Astrocyte of the hippocampus (primary cell): ENCODE results near the gene ZNF565.
"Not testable (repeated sequence)": the region's sequence is repeated elsewhere in the genome, so short reads cannot be mapped to it uniquely, and the experiment has no call there.

Experiments used
- DNase-seq: peaks from one replicate; pipeline ENCODE4 v3.0.0; 2011; ENCODE audit warnings: low read depth, low spot score

Gene ZNF565

GRCh38 chr19:36214386-36215275, at the start of gene ZNF565, which contains the start of gene ZNF146:
Gene ZNF565 (minus strand): TSS chr19:36214665. CDS start chr19:36201985, 12,680 bp downstream.
Gene ZNF146 (plus strand): TSS chr19:36215106. CDS start chr19:36236441, 21,335 bp downstream.
- DNase-seq, result peak; percentile 99

- no peak for DNase-seq
Observed at GRCh38 chr19:36259211-36259610, 44.7 kb upstream of the ZNF565 start.

GRCh38 chr19:36258028-36258875, 43.8 kb upstream of the ZNF565 start:
- no peak for DNase-seq

- peak; percentile 52 for DNase-seq
Observed at GRCh38 chr19:36257520-36257876, 43.0 kb upstream of the ZNF565 start.

- peak; percentile 6 for DNase-seq
Observed at GRCh38 chr19:36256853-36257519, 42.5 kb upstream of the ZNF565 start.

- no peak for DNase-seq
Observed at GRCh38 chr19:36256064-36256463, 41.6 kb upstream of the ZNF565 start.

- no peak for DNase-seq
Observed at GRCh38 chr19:36255316-36255715, 40.9 kb upstream of the ZNF565 start.

GRCh38 chr19:36254848-36255247, 40.4 kb upstream of the ZNF565 start:
- no peak for DNase-seq

GRCh38 chr19:36252047-36252446, 37.6 kb upstream of the ZNF565 start:
- no peak for DNase-seq

GRCh38 chr19:36246006-36246481, 31.6 kb upstream of the ZNF565 start:
- DNase-seq, result no peak

- peak; percentile 62 for DNase-seq
Observed at GRCh38 chr19:36245210-36246005, 30.9 kb upstream of the ZNF565 start.

- DNase-seq, result no peak
Observed at GRCh38 chr19:36244066-36244465, 29.6 kb upstream of the ZNF565 start.

- DNase-seq, result no peak
Observed at GRCh38 chr19:36236946-36237310, 22.5 kb upstream of the ZNF565 start.

- DNase-seq, result no peak
Observed at GRCh38 chr19:36236304-36236945, 22.0 kb upstream of the ZNF565 start.

GRCh38 chr19:36233626-36234025, 19.2 kb upstream of the ZNF565 start:
- not testable (repeated sequence) for DNase-seq

- no peak for DNase-seq
Observed at GRCh38 chr19:36225219-36225892, 10.9 kb upstream of the ZNF565 start.

- DNase-seq, result no peak
Observed at GRCh38 chr19:36222503-36222902, 8.0 kb upstream of the ZNF565 start.

GRCh38 chr19:36221474-36221873, 7.0 kb upstream of the ZNF565 start:
- DNase-seq, result no peak

GRCh38 chr19:36215276-36216123, 1.0 kb upstream of the ZNF565 start:
- peak; percentile 55 for DNase-seq
